ENCODE data around the gene DCDC2C.

DNA sequence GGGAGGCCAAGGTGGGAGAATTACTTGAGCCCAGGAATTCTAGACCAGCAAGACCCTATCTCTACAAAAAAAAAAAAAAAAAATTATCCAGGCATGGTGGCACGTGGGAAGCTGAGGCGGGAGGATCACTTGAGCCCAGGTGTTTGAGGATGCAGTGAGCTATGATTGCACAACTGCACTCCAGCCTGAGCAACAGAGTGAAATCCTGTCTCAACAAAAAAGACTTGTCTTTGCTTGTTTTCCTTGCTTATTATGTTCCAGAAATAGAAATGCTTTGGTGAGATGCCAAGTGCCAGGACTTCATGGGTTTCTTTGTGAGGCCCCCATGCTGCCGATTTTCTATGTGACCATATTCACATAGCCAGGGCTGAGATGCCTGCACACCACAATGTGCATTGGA lies 9.0 kb downstream of the DCDC2C start:
- no peak for TF ChIP-seq EZH2 (IDR thresholded peaks at IDR 0.05; ENCODE audit: insufficient read depth, poor library complexity, severe bottlenecking)
- no peak for TF ChIP-seq EZH2phosphoT487 (IDR thresholded peaks at IDR 0.05; ENCODE audit: insufficient read depth, low read depth)
